Measurements from ENCODE around the gene MMP11. TPM values are rescaled to one million over a fixed set of nuclear protein-coding genes. Genes with fewer than 3 reads are reported as not detected.
A peak's percentile ranks its signal among the peaks of the same experiment; 100 is the strongest.

The MMP11 gene
- total and polyA plus RNA-seq, 2 of the 13 experiments (the other 11 are each of a cell fraction or from before 2014, with no cell fraction given): 8.9 to 28.6 TPM

GRCh38 chr22:23767673-23768548 is 4.7 kb upstream of the MMP11 start, which contains the start of gene CHCHD10 (continued):
- TF ChIP-seq ZNF615 (CRISPR knock-in tag; IDR thresholded peaks at IDR 0.05; ENCODE audit: borderline replicate concordance): no peak
- TF ChIP-seq HDAC1 (CRISPR knock-in tag; IDR thresholded peaks at IDR 0.05): peak; percentile 84
- TF ChIP-seq ZNF121 (CRISPR knock-in tag; IDR thresholded peaks at IDR 0.05): peak; percentile 36
- peak; percentile 59 for TF ChIP-seq SALL2 (CRISPR knock-in tag; IDR thresholded peaks at IDR 0.05)
- TF ChIP-seq ZMYM3 (CRISPR knock-in tag; IDR thresholded peaks at IDR 0.05): peak; percentile 54; the same call in 1 of the 2 replicates
- TF ChIP-seq NBN (conservative IDR thresholded peaks at IDR 0.05): no peak
- peak; percentile 81; the same call in 1 of the 2 replicates for TF ChIP-seq ZNF414 (CRISPR knock-in tag; IDR thresholded peaks at IDR 0.05)
- peak; percentile 79 for TF ChIP-seq ZXDC (CRISPR knock-in tag; IDR thresholded peaks at IDR 0.05)
- TF ChIP-seq ZNF451 (CRISPR knock-in tag; IDR thresholded peaks at IDR 0.05): peak; percentile 50; the same call in 1 of the 2 replicates
- no peak for TF ChIP-seq THAP7 (CRISPR knock-in tag; IDR thresholded peaks at IDR 0.05)
- TF ChIP-seq CENPT (CRISPR knock-in tag; IDR thresholded peaks at IDR 0.05; ENCODE audit: low read depth): 0 out of 2 replicates have a peak, but pooled peaks have one; percentile 30
- no peak for TF ChIP-seq RNF2 (conservative IDR thresholded peaks at IDR 0.05; ENCODE audit: low read depth)
- TF ChIP-seq RXRA (CRISPR knock-in tag; IDR thresholded peaks at IDR 0.05): peak; percentile 55; the same call in 1 of the 2 replicates
- TF ChIP-seq ZKSCAN8 (CRISPR knock-in tag; IDR thresholded peaks at IDR 0.05; ENCODE audit: borderline replicate concordance): no peak
- no peak for TF ChIP-seq SP1 (IDR thresholded peaks at IDR 0.05)
- TF ChIP-seq SP1 (CRISPR knock-in tag; IDR thresholded peaks at IDR 0.05): 0 out of 2 replicates have a peak, but pooled peaks have one; percentile 25
- TF ChIP-seq ELF1 (CRISPR knock-in tag; IDR thresholded peaks at IDR 0.05): peak; percentile 47; the same call in 1 of the 2 replicates
- peak; percentile 59 for TF ChIP-seq ZGPAT (CRISPR knock-in tag; IDR thresholded peaks at IDR 0.05)
- TF ChIP-seq ZNF552 (CRISPR knock-in tag; IDR thresholded peaks at IDR 0.05; ENCODE audit: borderline replicate concordance): no peak
- TF ChIP-seq TSC22D2 (CRISPR knock-in tag; IDR thresholded peaks at IDR 0.05; ENCODE audit: borderline replicate concordance): peak; percentile 66; the same call in 1 of the 2 replicates
- no peak for TF ChIP-seq ZFP1 (CRISPR knock-in tag; IDR thresholded peaks at IDR 0.05)
- peak; percentile 64; the same call in 1 of the 2 replicates for TF ChIP-seq ZNF383 (CRISPR knock-in tag; IDR thresholded peaks at IDR 0.05; ENCODE audit: borderline replicate concordance)
- TF ChIP-seq ZBTB14 (CRISPR knock-in tag; IDR thresholded peaks at IDR 0.05): no peak; the same call in 1 of the 2 replicates
